ENCODE data around the gene EIF3I.
"Not testable (repeated sequence)": the region's sequence is repeated elsewhere in the genome, so short reads cannot be mapped to it uniquely, and the experiment has no call there.

Gene EIF3I

DNA sequence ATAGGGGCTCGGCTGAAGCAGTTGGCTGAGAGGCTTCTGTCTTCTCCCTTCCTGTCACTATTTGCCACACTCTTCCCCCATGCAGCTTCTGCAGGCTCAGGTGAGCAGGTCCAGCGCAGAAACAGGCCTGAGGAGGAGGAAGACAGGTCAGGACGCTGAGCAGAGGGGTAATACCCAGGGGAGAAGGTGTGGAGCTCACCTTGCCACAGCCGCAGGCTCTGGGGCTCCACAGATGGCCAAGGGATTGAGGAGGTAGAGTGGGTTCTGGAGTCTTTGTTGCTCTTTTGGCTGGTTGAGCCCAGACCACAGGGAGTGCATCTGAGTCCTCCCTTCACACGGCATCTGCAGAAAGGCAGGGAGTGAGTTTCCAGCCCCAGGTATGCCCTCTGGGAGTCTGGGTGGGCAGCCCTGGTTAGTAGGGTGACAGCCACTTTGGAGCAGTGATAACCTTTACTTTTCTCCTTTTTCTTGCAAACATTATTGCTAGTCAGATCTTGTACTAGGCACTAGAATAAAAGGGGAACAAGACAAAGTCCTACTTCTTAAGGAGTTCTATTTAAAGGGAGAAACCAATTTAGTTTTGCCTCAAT is 9.7 kb downstream of the EIF3I start:
- DNase-seq, result no peak

DNA sequence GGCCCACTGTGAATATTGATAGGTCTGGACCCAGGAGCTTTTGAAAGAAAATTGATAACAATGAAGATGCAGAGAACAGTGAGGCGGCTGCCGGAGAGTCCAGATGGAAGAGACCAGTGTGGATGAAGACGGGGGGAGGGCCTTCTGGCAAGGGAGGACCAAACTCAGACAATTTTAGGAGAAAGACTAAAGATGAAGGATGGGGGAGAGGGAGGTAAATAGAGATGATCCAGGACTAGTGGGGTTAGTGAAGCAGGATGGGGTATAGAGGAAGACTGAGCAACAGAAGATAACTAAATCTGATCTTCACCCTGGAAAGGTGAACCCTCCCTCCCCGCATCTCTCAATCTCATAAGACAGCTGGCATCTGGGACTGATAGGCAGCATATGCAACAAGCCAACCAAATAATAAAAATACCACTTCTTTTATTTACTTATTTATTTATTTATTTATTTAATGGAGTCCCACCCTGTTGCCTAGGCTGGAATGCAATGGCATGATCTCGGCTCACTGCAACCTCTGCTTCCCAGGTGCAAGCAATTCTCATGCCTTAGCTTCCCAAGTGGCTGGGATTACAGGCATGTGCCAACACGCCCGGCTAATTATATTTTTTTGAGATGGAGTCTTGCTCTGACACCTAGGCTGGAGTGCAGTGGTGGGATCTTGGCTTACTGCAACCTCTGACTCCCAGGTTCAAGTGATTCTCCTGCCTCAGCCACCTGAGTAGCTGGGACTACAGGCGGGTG is 10.5 kb downstream of the EIF3I start:
- DNase-seq, result no peak

DNA sequence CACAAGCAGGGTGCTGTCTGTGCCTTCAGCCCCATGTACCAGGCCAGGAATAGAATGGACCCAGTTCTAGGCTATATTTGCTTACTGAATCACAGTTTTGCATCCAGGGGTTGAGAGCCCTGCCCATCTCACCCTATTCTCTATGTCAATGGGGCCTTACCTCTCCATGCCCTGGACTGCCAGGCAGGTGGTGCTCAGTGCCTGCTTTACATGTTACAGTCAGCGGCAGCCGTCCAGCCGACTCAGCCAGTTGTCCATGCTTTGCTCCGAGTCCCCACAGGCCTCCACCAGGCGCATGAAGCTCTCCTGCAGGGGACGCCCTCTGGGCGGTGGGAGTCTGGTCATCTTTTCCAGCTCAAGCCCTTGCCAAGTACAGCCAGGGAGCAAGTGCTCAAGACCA is 12.6 kb downstream of the EIF3I start:
- no peak for DNase-seq

DNA sequence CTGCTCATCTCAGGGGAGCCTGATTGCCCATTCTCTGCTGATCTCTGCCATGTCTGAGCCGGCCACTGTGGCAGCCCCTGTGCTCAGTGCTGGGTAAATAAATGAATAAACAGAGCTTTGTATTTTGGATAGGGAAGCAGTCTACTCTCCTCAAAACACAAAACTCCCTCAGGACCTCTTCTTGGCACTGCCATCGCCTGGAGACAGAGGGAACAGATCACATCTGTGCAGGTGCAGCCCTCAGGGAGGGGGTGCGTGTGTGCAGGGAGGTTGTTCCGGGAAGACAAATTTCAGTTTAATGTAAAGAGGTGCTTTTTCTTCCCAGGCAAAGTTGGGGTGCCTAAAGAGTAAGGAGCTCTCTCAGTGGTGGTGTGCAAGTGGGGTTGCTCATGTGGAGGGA is 17.1 kb downstream of the EIF3I start:
- DNase-seq, result no peak

DNA sequence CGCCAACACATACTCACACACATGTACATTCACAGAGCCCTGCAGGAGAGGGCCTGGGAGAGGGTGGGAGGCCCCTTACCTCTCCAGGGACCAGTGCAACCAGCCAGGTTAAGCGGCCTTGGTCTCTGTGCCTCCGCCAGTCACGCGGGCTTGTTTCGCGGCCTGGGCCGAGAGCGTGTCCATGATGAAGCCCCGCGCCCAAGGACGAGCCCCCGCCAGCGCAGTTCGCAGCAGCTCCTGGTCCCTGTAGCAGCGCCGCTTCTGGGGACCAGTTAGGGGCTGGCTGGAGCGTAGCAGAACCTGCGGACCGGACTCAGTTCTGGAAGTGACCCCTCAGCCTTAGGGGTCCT is 17.6 kb downstream of the EIF3I start:
- peak; percentile 79 for DNase-seq

DNA sequence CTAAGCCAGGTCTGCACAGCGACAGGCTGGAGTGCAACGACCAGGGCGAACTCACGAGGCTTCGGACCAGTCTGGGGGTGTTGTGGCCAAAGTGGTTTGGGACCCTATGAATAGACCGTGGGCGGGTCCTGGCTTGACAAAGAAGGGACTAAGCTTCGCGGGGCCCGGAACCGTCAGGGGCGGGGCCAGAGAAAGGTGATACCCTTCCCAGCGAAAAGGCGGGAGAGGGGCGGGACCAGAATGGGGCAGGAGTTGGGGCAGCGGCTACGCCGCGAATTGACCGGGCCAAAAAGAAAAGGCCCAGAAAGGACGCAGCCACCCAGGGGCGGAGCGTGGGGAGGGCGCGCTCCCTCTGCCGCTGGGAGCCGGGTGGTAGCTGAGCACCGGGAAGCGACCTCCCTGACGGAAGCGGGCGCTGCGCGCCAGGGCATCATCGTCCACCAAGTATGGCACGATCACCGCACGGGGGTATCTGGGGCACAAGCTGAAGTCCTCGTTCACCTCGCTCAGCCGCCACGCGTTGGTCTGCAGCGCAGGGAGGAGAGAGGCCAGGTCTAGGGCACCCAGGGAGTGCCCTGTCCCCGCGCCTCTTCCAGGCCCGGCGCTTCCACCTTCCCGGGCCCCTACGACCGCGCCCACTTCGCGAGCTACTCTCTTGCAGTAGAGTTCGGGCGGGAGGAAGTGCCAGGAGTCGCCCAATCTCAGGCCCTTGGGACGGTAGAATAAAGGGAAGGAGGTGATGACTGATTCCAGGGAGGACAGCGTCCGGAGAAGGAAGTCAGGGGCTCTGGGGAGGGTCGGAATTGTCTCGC is 18.1 kb downstream of the EIF3I start:
- peak; percentile 88 for DNase-seq

DNA sequence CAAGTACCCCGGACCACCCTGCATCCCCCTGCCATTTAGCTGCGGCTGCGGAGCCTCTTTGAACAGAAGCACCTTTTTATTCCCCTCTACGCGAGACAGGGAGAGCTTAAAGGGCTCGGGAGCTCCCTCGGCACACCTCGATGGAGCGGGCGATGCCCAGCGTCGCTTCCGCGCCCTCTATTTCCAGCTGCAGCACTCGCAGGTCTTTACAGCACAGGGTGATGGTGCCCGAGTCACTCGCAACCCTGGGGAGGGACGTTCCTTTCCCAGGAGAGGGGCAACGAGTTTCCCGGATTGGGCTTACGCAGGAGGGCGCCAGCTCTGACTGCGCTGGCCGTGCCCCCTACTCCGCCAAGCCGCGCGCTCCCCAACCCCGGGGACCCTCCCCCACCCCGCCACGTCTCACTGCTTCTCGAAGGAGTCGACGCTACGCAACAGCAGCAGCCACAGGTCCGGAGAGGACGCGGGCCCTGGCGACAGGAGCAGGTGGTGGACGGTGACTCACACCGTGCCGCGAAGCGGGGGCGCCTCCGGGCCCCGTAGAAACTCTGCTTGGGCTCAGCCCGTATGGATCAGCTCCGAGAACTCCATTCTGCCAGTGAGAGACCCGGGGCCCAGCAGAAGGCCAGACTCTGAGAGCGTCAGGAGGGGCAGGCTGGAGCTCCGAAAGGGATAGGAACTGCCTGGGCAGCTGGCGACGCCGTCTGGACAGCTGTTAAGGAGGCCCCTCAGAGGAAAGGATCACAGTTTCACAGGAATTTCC is 19.0 kb downstream of the EIF3I start:
- peak; percentile 84 for DNase-seq

DNA sequence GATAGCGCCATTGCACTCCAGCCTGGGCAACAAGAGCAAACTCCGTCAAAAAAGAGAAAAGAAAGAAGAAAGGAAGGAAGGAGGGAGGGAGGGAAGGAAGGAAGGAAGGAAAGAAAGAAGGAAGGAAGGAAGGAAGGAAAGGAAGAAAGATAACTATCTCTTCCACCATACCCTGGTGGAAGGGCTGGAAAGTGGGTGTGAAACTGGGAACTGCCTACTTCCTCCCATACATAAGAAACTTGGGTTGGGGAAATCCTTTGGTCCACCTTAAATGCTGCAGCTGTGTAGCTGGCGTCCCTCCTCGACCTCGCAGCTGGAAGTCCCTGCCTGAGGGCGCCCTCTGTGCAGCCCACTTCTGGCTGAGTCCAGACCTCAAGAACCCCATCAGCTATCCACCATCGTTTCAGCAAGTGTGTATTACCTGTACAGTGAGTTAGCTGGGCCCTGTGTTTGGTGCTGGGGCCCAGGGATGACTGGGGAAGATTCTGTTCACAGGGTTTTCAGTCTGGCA is 20.2 kb downstream of the EIF3I start:
- peak; percentile 34 for DNase-seq

DNA sequence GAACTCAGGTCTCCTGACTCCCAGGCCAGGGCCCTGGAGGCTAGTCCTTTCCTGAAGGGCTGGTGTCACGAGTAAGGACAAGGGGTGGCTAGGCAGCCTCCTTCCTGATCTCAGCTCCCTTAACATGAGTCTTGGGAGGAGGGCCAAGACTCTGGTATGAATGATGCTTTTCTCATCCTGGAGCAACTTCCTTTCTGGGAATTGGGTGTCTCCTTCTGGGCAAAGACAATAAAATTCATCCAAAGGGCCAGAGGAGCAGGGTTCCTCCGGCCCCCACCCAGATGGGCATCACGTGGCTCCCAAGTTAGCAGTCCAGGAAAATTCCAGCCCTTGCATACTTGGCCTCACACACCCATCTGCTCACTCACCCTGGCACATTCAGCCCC is 24.7 kb downstream of the EIF3I start, which contains the start of gene FAM167B:
Gene FAM167B (plus strand): TSS at position 335 of the 386 bp plus-strand sequence. CDS start 200 bp downstream, outside the sequence.
- no peak for DNase-seq

DNA sequence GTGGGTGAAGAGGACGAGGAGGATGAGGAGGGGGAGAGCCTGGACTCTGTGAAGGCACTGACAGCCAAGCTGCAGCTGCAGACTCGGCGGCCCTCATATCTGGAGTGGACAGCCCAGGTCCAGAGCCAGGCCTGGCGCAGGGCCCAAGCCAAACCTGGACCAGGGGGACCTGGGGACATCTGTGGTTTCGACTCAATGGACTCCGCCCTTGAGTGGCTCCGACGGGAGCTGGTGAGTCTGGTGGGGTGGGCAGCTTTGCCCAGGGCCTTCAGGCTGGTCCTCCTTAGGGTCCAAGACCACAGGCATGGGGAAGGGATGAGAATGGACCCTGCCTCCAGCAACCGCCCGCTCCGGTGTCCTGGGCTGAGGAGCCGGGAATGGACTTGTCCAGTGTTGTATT is 25.2 kb downstream of the EIF3I start:
- DNase-seq, result no peak

DNA sequence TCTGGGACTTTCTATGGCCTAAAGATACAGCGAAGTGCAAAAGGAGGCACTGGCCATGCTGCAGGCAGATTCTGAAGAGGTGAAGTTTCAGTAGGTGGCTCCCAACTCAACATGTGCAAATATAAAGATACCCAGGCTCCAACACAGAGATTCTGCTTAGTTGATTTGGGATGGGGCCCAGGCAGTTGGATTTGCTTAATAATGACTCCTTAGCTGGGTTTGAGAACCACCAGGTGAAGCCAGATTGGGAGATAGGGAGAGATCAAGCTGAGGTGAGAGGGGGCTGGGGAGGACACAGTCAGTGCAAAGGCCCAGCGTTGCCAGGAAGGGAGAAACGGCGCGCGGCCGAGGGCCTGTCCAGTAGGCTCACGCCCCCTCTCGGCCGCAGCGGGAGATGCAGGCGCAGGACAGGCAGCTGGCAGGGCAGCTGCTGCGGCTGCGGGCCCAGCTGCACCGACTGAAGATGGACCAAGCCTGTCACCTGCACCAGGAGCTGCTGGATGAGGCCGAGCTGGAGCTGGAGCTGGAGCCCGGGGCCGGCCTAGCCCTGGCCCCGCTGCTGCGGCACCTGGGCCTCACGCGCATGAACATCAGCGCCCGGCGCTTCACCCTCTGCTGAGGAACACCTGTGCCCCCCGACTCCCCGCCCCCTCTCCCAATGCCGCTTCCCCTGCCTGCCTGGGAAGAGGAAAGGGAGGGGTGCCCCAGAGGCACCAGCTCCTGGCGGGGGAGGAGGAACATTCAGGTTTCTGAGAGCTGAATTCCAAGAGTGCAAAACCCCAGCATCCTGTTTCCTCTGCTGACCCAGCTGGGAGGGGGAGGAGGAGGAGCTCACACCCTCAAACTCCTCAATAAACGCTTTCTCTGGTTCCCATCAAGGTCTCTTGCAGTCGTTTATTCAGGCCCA is 26.0 kb downstream of the EIF3I start:
- DNase-seq, result peak; percentile 78

DNA sequence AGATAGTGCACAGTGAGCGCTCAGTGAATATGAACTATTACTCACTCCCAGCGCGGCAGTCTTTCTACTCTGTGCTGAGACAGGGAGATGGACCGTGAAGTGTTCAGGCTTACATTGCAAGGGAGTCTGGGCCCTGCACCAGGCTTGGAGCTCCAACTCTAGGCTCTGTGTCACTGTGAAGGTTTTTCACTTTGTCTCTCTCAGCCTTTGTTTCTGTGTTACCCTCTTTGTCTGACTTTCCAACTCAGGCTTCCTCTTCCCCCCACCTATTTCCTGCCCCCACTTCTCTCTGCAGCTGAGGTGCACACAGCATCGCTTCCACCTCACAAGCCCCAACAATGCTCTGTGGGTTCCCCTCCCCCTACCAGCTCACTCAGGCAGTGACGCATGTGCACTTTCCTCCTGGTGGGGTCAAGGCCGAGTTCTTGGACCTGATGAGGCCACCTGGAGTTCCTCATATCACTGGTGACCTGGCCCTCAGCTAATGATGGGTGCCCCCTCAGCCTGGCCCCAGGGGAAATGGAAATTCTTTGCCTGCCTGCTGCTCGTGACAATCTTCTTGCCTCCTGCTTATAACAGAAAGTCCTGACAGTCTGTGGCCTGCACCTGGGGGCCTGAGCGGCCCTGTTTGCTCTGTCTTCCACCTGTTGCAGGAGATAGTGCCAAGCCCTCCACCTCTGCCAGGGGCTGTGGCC is 27.8 kb downstream of the EIF3I start:
- DNase-seq, result peak; percentile 61

DNA sequence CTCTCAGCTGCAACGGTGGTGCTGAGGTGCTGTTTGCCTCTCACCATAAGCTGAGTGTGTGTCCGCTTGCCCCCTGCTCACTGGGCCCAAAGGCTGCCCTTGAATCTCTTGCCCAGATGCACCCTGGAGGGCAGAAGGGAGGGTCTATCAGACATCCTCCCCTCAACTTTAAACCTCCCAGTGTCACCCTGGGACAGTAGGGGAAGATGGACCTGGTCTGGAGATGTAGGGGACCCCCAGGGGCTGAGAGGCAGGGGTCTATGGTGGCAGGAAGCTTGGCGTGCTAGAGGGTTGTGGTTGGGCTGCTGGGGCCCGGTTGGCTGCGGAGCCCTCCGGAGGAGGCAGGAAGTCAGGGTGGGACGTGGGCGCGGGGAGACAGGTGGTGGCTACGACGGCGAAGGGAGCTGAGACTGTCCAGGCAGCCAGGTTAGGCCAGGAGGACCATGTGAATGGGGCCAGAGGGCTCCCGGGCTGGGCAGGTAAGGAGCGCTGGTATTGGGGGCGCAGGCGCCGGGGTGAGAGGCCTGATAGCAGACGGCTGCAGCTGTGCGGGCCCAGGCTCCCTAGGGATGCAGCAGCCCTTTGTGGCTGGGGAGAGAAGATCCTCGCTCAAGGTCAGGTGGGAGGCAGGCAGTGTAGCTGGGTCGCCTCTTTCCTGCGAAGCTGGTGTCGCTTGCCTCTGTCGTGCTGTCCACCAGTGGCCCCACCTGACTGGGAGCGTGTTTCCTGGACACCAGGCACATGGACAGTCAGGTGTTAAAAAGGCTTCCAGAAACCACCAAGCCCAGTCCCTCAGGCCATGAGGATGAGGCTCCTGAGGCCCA is 28.9 kb downstream of the EIF3I start, which contains the start of gene LCK:
Gene LCK (plus strand): TSS at position 373 of the 824 bp plus-strand sequence. CDS start 23,065 bp downstream, outside the sequence.
- DNase-seq, result no peak

DNA sequence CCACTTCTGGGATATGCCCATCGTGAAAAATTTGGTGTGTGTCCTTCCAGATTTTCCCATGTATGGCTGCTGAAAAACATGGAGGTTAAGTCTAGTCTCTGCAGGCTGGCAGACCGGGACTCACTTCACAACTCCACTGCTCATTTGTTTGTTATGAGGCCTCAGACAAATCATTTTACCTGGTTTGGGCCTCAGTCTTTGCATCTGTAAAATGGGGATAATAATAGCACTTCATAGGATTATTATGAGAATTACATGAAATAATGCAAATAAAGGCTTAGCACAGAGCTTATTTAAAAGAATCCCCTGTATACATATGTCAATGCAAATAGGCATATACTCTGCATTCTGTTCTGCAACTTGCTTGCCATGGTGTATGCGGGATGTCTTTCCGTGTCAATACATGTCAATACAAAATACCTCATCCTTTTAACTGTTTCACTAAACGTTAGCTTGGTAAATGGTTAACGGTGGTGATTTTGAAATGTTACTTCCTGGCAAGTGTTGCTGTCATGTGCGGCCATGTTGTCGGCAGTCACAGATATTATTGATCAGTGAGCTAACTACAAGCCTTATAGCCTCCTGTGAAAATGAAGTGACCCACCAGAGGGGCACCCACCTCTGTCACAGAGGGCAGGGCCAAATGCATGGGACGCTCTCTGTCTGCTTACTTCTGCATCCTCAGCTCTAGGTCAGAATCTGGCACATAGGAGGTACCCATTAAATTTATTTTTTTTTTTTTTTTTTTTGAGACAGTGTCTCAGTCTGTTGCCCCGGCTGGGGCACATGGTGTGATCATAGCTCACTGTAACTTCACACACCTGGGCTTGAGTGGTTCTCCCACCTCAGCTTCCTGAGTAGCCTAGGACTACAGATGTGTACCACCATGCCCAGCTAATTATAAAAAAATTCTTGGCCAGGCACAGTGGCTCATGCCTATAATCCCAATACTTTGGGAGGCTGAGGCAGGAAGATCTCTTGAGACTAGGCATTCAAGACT is 33.2 kb downstream of the EIF3I start:
- DNase-seq, result no peak

DNA sequence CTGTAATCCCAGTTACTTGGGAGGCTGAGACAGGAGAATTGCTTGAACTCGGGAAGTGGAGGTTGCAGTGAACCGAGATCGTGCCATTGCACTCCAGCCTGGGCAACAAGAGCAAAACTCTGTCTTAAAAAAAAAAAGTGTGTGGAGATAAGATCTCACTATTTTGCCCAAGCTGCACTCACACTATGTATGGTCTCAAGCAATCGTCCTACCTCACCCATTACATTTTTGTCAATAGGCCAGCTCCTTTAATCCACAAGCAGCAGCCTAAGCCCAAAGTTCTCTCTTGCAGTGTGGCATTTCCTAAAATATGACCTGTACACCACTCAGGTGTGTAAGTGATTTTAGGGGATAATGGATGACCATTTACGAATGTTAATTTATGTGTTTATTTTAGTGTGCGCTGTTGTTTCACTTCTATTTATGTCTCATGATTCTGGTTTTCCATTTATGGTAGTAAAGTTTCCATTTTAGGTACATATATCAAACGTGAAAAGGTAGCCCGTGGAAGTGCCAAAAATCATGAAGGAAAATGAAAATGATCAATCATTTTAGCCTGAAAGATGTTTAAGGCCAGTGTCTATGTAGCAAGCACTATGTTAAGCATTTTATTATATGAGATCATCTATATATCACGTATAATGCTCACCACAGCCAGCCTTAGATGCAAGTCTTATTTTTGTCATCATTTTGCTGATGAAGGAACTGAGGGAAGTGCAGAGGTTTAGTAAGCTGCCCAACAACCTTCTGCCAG is 34.4 kb downstream of the EIF3I start:
- no peak for DNase-seq

DNA sequence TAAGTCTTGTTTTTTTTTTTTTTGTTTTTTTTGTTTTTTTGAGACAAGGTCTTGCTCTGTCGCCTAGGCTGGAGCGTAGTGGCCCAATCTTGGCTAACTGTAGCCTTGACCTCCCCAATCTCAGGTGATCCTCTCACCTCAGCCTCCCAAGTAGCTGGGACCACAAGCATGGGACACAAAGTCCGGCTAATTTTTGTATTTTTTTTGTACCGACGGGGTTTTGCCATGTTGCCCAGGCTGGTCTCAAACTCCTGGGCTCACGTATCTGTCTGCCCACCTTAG is 35.0 kb downstream of the EIF3I start:
- no peak for DNase-seq

DNA sequence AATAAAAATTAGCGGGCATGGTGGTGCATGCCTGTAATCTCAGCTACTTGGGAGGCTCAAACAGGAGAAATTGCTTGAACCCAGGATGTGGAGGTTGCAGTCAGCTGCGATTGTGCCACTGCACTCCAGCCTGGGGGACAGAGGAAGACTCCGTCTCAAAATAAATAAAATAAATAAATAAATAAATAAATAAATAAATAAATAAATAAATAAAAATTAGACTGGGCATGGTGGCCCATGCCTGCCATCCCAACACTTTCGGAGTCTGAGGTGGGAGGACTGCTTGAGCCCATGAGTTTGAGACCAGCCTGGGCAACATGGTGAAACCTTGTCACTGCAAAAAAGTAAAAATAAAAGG is 41.0 kb downstream of the EIF3I start:
- not testable (repeated sequence) for DNase-seq

DNA sequence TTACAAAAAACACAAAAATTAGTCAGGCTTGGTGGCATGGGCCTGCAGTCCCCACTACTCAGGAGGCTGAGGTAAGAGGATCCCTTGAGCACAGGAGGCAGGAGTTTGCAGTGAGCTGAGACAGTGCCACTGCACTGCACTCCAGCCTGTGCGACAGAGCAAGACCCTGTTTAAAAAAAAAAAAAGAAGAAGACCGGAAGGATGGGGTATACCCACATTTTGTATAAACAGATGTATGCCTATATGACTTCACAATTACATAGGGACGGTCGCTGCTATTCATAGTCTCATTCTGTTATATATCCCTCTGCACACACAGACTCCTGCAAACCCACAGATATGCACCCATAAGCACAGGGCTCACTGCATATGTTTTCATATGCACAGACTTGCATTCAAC is 41.5 kb downstream of the EIF3I start:
- no peak for DNase-seq

All from right kidney (tissue), 1 donor.